KBM-7 (cell line): ENCODE results near the gene NEUROG2.
"Not testable (repeated sequence)": the region's sequence is repeated elsewhere in the genome, so short reads cannot be mapped to it uniquely, and the experiment has no call there.

Experiments
- DNase-seq: peaks from one replicate; pipeline ENCODE4 v3.0.0-alpha.2; 2015
- in situ Hi-C: fragments of 300-500 bp; cut with MboI; formaldehyde crosslinking; loops from 2 replicates; pipeline ENCODE4 v1.14.3; 2020; ENCODE audit warnings: low sequenced_read_pairs, low pct_unique_long_range_greater_than_20kb, mixed read lengths

NEUROG2 gene

DNA sequence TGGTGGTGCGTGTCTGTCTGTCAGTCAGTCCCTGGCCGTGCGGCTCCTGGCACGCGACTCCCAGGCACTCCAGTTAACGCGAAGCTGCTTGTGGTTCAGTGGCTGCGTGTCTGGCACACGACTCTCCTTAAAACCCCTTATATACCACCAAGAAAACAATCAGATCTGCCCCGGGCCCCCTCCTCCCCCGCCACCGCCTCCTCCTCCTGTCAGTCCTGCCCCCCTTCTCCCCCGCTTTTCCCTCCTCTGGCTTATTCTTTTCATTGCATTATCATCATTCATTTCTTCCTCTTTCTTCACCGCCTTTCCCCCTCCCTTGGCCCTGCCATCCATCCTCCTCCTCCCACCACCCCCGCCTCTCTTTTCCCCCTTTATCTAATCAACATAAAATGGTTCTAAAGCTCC is at the start of gene NEUROG2:
Gene NEUROG2 (minus strand): TSS at position 115 of the 405 bp plus-strand sequence. CDS start 705 bp downstream, outside the sequence.
- in situ Hi-C loops: loop anchor here (25.0 kb wide), 1 partner anchor 179 kb away; no protein-coding TSS in a partner anchor
- no peak for DNase-seq

DNA sequence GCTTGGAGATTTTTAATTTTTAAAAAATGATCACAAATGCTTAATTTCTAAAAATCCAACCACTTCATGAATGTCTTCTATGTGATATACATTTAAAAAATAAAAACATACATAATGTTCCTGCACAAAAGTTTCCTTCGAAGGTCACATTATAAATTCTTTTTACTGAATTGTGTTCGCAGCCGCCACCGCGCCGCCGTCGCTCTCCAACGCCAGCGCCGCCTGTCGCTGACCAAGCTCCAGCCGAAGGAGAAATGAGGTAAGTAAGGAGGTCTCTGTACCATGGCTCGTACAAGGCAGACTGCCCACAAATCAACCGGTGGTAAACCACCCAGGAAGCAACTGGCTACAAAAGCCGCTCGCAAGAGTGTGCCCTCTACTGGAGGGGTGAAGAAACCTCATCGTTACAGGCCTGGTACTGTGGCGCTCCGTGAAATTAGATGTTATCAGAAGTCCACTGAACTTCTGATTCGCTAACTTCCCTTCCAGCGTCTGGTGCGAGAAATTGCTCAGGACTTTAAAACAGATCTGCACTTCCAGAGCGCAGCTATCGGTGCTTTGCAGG is 48.8 kb upstream of the NEUROG2 start:
- in situ Hi-C loops: no loop called here
- no peak for DNase-seq

DNA sequence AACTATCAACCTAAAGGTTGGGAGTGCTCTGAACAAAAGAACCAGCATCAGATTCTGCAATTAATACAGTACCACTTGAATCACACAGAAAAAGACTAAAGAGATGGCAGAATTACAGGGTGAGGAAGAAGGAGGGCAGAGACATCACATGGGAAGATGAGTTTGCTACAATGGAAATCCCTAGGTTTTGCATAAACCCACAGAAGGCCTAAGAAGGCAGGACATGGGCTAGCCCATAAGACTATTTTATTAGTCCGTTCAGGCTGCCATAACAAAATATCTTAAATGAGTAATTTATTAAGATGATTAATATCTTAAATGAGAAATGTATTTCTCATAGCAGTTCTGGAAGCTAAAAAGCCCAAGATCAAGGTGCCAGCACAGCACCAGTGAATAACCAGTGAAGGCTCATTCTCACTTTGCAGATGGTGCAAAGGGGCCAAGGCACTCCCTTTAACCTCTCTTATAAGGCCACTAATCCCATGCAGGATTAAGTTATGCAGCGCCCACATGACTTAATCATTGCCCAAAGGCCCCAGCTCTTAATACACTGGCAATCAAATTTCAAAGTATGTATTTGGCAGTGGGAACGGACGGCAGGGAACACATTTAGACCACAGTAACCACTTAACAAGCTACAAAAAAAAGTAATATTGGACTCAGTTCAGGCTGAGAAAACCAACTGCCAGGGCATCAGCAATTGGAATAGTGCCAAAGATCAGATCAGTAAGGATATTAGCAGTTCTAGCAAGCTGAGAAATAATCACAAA is 47.6 kb upstream of the NEUROG2 start:
- DNase-seq: no peak
- in situ Hi-C loops: no loop called here

DNA sequence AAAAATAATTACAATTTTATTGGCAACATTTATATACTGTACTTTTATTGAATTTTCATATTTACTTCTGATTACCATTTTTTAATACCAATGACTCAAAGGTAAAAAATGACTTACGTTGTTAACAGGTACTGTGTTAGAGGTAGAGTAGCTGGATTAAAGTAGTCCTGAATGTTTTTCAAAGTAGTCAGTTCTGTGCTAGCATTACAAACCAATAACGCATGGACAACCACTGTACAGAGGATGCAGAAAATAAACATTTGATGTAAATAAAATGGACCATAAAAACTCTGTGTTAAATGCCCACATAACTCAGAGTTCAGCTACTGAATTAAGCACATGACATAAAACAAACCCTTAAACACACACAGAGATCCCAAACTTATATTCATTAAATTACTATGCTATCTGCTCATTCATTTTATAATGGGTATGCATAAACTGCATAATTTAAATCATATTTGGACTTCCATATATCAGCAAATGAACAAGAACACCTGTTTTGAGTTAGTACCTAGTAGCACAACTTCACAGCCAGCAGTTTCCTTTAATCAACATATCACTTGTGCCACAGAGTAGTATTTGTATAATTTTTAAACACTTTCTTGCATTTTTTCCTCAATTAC is 46.4 kb upstream of the NEUROG2 start:
- in situ Hi-C loops: no loop called here
- no peak for DNase-seq

DNA sequence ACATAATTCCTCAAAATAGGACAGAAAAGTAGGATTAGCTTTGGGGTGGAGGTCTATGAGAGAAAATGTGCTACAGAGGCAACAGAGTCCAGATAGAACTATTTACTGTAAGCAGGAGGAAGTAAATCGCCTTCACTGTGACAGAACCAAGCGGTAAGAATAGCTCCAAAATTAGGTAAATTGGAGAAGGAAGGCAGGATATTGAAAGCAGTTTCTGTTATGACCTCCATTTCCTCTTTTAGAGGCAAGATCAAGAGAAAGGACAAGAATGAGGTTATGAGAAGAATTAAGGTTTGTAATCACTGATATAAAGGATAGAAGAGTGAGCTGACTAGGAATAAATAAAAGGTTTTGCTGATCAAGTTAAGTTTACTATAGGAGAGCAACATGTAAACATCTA is 44.1 kb upstream of the NEUROG2 start:
- in situ Hi-C loops: no loop called here
- DNase-seq: peak; percentile 57

DNA sequence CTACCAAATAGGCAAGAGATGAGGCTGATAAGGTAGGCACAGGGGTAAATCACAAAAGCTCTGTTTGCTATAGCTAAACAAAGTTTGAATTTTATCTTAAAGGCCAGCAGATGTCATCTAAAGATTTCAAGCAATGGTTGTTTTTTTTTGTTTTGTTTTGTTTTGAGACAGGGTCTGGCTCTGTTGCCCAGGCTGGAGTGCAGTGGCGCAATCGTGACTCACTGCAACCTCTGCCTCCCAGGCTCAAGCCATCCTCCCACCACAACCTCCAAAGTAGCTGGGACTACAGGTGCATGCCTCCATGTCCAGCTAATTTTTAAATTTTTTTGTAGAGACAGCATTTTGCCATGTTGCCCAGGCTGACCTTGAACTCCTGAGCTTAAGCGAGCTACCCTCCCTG is 43.1 kb upstream of the NEUROG2 start:
- no peak for DNase-seq
- in situ Hi-C loops: no loop called here

DNA sequence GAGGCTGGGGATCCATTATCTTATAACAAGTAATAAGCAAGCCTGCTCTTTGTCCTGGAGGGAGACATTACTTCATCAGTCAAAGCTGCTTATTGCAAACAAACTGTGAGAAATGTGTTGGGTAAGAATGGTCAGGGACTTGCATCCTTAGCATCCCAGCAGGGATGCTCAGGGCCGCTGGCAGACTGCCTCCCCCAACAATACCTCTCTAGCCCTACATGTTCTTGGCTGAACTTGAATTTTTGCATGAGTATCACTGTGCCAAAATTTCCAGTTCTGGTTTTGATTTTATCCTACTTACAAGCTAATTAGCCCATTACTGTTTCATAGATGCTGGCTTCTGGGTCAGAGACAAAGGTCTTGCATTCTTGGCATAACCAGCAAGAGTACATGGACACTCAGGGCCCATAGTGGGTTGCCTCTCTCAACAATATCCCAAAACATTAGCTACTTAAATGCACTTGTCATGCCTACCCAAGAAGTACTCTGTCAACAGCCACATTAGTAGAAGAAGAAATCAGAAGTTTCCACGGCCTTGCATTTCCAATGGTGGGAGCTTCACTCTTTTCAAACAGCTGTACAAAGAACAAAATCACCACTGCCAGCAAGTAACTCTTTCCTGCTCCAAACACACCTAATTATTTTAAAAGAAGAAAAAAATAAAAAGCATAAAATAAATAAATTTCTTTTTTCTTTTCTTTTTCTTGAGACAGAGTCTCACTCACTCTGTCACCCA is 41.9 kb upstream of the NEUROG2 start:
- in situ Hi-C loops: no loop called here
- DNase-seq: no peak

DNA sequence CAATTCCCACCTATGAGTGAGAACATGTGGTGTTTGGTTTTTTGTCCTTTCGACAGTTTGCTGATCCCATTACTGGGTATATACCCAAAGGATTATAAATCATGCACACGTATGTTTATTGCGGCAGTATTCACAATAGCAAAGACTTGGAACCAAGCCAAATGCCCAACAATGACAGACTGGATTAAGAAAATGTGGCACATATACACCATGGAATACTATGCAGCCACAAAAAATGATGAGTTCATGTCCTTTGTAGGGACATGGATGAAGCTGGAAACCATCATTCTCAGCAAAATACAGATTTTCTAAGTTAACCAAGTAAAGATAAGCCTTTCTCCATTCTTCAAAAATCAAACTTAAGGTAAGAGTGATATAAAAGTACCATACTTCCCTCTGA is 38.3 kb upstream of the NEUROG2 start:
- in situ Hi-C loops: not testable (repeated sequence)

DNA sequence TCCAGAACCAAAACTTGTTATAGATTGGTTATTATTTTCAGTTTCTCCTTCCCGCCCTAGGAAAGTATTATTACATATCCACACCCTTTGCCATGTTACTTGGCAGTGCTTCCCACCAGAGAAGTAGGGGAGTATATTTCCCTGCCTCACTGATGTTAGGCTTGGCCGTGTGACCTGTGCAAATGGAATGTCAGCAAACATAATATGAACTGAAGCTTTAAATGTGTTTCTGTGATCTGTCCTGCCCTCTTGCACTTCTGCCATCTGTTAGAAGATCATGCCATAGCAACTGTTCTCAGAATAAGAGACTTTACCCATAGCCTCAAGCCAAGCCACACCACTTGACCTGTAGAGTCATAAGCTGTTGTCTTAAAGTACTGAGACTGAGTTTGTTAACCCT is 36.7 kb upstream of the NEUROG2 start:
- in situ Hi-C loops: no loop called here
- no peak for DNase-seq

More for the DNA sequence above, 38.3 kb upstream of the NEUROG2 start:
- DNase-seq: not testable (repeated sequence)

DNA sequence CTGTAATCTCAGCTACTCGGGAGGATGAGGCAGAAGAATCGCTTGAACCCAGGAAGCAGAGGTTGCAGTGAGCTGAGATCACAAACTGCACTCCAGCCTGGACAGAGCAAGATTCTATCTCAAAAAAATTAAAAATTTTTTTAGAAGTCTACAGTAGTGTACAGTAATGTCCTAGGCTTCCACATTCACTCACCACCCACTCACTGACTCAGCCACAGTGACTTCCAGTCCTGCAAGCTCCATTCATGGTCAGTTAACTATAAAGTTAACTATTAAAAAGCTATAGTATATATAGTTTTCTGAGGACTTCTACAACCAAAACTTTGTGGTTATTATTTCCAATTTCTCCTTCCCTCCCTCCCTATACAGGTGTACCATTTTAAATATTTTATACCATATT is 34.7 kb upstream of the NEUROG2 start:
- in situ Hi-C loops: no loop called here
- DNase-seq: no peak

DNA sequence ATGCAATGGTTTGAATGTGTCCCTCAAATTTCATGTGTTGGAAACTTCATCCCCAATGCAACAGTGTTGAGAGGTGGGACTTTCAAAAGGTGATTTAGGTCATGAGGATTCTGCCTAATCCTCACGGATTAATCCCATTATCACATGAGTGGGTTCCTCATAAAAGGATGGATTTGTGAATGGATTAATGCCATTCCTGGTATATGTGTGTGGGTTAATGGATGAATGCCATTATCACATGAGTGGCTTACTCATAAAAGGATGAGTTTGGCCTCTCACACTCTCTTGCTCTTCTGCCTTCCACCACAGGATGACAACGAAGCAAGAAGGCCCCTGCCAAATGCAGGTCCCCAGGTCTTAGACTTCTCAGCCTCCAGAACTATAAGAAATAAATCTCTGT is 30.5 kb upstream of the NEUROG2 start:
- DNase-seq: no peak
- in situ Hi-C loops: loop anchor here (25.0 kb wide), 1 partner anchor 459 kb away; no protein-coding TSS in a partner anchor

DNA sequence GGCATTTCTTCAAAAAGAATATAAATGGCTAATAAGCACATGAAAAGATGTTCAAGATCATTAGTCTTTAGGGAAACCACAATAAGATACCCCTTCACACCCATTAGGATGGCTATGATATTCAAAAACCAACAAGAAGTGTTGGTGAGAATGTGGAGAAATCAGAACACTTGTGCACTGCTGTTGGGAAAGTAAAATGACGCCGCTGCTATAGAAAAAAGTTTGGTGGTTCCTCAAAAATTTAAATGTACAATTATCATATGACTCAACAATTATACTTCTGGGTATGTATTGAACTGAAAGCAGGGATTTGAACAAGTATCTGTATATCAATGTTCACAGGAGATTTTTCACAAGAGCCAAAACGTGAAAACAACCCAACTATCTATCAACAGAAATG is 29.4 kb upstream of the NEUROG2 start:
- in situ Hi-C loops: loop anchor here (25.0 kb wide), 1 partner anchor 458 kb away; no protein-coding TSS in a partner anchor
- no peak for DNase-seq

DNA sequence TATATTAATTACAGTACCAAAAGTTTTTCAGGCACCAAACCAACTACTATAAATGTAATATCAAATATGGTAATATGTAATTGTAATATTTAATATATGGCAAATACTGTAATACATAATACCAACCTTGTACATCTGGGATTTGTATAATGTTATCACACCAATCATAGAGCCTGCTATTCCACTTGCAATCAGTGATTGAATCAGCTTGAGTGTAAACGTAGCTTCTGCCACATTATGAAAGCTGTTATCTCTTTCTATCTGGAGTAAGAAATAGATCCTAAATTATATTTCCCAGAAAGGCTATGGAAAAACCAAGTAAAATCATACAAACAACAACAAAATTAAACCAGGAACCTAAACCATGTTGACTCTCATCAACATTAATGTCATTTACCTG is 24.7 kb upstream of the NEUROG2 start:
- no peak for DNase-seq
- in situ Hi-C loops: loop anchor here (25.0 kb wide), 1 partner anchor 453 kb away; no protein-coding TSS in a partner anchor

DNA sequence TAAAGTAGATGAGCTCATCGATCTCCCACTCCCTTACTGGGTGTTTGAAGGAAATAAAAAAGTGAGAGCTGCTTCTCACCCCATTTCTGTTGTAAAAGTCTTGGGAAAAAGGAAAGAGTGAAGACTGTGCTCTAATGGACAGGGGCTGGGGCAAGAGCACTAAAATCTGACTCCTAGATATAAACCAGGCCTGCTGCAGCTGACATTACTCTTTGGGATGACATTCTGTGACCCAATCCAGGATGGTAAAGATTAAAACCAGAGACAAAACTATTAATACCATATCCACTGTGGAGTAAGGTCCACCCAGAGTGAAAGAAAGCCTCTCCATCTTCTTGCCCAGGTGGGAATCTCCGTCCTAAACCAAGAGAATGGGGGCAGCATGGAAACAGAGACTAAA is 20.1 kb upstream of the NEUROG2 start:
- DNase-seq: no peak
- in situ Hi-C loops: loop anchor here (25.0 kb wide), 1 partner anchor 449 kb away; no protein-coding TSS in a partner anchor

DNA sequence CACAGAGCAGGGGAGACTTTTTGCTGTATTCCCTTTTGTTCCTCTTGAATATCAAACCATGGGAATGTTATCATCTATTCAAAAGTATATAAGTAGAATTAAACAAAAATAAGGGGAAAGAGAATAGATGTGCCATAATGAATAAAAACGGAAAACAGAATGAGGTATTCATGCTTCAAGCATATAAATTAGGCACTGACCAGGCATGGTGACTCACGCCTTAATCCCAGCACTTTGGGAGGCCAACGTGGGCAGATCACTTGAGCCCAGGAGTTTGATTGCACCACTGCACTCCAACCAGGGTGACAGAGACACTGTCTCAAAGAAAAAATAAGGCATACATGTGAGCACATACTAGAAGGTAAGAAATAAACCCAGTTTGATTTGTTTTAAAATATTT is 16.3 kb upstream of the NEUROG2 start:
- DNase-seq: no peak
- in situ Hi-C loops: loop anchor here (25.0 kb wide), 1 partner anchor 445 kb away; no protein-coding TSS in a partner anchor

DNA sequence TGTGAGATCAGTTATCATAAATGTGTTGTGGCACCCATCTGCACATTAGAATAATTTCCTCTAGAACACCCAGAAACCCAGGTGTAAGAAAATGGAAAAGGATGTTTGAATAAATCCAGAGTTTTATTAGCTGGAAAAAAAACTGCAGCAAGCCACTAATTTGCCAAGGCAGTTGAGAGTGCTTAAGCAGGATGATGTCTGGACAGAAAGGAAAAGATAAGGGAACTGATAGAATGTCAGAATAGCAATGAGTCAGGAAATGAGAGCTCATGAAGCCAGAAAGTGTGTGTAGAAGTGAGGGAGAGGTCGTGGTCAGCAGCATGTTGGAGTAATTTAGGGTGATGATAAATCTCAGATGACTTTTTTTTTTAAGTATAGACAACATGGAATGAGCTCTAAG is 15.2 kb upstream of the NEUROG2 start:
- in situ Hi-C loops: loop anchor here (25.0 kb wide), 1 partner anchor 444 kb away; no protein-coding TSS in a partner anchor

DNA sequence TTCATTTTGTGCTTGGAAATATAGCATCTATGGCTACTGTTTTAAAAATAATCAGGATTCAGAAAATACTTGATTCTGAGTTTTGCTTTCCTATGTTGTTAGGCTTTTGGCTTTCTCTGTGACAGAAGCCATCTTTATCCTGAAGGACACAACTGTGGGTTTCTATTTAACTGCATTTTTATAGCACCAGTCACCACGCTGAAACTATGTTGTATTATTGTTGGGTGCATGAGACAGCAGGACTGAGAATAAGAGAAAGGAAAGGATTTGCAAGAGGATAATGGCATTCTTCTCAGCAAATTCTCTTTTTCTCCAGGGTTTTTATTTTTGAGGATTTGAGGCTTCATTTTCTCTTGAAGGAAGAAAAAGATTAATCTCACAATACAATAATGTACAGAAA is 10.1 kb upstream of the NEUROG2 start:
- no peak for DNase-seq
- in situ Hi-C loops: loop anchor here (25.0 kb wide), 1 partner anchor 439 kb away; no protein-coding TSS in a partner anchor

More for the DNA sequence above, 15.2 kb upstream of the NEUROG2 start:
- DNase-seq: no peak

DNA sequence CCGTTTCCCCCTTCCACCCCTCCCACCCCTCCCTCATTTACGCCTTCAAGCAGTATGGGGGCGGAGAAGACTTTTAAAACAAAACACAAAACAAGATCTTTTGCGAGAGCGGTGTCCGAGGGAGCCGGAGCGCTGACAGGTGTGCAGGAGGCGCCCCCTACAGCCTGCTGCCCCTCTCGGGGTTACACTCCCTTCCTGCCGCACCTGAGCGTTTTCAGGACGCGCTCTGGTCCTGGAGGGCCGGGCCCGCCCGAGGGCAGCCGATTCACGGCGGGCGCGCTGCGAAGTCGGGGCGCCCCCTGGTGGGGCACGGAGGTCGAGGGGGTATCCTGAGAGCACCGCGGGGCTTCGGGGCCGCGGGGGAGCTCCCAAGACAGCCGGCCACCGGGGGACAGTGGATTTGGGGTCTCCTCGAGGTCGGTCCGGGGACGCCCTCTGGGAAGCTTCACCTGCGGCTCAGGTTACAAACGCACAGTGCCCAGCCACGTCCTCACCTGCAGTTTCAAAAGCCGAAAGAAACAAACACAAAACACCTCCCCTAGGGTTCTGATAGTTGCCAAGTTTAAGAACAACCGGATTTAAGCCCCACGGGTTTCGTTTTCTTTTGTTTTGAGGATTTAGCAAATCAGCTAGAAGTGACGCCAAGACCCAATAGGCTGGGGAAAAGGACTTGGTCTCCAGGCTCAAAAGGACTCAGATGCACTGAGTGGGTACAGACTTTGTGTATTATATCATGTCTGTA is 8.0 kb upstream of the NEUROG2 start:
- in situ Hi-C loops: loop anchor here (25.0 kb wide), 1 partner anchor 187 kb away; no protein-coding TSS in a partner anchor
- DNase-seq: peak; percentile 81
